CD4-positive, alpha-beta T cell treated with Interleukin-21 for 1 hour (primary cell): Measurements from ENCODE around the gene NSG1.

Experiments
- DNase-seq: peaks from one replicate; pipeline ENCODE4 v3.0.0-alpha.2; 2020

The NSG1 gene, protein sequence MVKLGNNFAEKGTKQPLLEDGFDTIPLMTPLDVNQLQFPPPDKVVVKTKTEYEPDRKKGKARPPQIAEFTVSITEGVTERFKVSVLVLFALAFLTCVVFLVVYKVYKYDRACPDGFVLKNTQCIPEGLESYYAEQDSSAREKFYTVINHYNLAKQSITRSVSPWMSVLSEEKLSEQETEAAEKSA

DNA sequence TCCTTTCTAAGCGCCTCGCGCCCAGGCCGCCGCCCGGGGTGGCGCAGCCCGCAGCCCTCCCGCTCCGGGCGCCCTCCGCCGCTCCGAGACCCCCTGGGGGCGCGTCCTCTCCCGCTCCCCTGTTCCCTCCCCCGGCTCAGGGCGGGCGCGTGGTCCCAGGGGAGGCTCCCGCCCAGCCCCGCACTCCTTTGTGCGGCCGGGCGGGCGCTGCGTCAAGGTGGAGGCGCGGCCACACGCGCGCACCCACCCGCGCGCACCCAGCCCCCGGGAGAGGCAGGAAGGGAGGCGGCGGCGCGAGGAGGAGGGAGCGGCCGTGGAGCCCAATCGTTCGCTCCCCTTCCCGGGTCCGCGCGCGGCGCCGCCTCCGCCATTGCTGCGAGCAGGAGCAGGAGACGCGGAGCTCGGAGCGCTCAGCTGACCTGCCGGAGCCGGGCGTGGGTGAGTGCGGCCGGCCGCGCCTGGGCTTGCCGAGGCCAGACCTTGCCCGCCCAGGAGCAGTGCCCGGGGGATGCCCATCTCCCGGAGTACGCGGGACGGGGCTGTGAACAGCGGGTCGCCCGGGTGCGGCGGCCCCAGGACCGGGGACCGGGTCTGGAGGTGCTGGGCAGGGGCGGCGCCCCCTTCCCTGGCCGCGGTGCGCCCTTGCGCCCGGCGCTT lies at the start of gene NSG1:
Gene NSG1, plus strand, starts transcription at position 367 of the 657 bp plus-strand sequence. CDS start 528 bp downstream, outside the sequence.
- DNase-seq, result peak; percentile 37

DNA sequence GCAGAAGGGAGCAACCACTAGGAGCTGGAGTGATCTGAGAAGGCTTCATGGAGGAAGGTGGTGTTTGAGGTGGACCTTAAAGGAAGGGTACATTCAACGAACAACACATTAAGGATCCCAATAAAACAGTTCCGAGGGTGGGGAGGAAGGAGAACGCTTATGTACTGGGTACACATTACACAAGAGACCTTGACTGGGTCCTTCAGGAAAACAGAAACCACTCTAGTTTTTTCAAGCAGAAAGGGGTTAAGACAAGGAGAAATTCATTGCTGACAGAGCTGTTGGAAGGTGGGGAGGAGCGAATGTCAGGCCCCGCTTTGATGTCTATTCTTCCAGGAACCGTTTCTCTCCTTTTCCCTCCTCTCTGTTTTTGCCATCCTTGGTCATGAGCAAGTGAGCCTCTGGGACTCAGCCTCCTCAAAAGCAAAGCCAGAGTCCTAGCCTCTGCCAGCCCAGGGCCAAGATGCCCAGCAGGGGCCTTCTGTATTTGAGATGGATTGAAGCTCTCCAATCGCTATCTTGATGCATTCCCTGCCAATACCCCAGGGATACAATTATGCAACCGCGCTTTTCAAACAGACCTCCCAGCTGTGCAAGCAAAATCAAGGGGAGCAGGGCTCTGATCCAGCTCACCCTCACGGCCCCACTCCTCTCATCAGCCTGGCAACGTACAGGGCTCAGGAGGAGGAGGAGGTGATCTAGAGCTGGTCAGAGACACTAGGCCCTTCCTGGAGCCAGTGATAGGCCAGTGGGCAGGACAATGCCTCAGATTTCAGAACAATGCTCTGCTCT lies 48.5 kb upstream of the NSG1 start:
- no peak for DNase-seq

DNA sequence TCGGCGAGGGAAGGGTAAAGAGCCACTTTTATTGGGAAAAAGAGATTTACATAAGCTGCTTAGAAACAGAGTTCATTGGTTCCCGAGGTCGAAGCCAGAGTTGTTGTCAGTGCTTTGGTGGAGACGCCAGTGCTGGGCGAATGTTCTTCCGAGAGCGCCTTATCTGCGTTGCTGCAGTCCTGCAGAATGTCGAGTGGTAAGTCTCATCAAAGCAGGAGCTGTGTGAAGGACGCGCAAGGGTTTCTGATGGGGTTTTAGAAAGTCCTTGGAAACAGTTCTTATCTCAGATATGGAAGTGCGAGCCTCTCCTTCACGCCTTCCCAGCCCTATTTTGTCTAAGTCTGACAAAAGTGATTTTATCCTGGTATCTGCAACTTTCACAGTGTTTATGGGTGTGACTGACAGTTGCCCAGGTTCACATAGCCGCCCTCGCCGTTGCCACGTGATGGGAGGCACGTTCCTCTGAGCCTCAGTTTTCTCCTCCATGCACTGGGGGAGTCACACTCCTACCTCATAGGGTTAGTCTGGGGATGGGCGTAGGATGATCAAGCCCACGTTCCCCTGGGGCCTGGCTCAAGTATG lies 47.3 kb upstream of the NSG1 start:
- no peak for DNase-seq

DNA sequence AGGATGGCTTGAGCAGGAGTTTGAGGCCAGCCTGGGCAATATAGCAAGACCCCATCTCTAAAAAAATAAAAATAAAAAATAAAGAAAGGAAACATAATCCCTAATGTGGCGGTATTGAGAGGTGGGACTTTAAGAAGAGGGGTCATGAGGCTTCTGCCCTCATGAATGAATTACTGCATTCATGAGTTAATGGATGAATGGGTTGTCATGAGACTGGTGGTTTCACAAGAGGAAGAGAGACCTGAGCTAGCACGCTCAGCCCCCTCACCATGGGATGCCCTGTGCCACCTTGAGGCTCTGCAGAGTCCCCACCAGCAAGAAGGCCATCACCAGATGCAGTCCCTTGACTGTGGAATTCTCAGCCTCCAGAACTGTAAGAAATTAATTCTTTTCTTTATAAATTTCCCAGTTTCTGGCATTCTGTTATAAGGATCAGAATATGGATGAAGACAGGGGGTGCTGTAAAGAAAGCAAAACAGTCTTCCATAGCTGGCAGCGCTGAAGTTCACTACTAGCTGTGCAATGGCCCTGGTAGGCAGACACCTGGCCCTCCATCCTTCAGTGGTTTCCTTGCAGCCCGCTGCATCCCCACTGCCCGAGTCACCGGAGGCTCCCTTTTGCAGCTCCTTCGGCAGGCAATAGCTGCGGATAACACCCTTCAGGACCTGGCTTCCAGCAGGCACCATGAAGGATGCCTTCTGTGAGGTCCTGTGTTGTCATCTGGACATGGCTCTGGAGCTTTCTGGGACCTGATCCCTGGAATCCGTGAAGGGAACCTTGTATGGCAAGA lies 44.8 kb upstream of the NSG1 start:
- DNase-seq, result no peak

DNA sequence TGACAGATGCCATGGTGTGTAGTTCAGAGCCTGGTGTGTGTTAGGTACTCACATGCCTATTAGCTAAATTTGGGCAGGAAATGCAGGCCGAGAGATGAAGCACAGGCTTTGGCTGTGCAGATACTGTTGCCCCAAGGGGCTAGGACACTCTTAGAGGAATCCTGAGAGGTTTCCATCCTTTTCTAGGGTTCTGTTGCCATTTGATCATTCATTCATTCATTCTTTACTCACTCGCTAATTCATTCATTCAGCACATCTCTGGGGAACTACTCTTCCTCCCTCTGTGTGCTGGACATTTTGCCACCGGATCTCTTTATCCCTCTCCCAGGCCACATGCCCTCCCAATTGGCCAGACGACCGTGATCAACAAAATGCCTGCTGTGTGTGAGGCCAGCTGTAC lies 43.9 kb upstream of the NSG1 start:
- no peak for DNase-seq

DNA sequence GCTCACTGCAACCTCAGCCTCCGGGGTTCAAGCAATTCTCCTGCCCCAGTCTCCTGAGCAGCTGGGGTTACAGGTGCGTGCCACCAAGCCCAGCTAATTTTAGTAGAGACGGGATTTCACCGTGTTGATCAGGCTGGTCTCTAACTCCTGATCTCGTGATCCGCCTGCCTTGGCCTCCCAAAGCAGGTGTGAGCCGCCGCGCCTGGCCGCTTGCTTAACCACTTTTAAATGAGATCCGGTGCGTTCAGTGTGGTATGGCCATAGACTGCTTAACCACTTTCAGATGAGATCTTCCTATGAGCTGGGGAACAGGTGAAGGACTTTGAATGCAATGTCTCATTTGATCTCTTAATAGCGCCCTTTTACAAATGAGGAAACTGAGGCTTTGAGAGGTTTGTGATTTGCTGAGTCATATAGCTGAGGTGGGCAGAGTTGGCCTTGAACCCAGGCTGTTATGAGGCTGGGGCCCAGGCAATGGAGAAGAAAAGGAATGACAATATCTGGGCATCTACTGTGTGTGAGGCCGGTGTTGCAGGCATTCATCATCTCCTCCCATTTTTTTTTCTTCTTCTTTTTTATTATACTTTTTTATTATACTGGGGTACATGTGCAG lies 41.9 kb upstream of the NSG1 start:
- DNase-seq, result no peak

DNA sequence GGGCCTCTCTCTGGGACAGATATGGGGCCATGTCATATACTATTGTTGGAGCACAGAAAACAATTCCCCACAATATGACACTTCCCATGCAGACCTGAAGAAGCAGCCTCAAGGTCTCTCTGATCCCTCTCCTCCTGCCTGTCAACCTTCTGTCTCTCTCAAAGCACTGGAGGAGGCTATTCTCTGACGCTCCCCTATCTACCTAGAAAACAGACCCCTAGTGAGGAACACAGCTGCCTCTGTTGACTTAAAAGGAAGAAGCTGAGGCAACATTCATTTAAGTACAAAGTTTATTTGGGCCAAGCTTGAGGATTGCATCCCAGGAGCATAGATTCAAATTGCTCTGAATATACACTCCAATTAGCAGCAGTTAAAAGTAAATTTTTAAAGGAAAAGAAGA lies 39.3 kb upstream of the NSG1 start:
- DNase-seq, result no peak

DNA sequence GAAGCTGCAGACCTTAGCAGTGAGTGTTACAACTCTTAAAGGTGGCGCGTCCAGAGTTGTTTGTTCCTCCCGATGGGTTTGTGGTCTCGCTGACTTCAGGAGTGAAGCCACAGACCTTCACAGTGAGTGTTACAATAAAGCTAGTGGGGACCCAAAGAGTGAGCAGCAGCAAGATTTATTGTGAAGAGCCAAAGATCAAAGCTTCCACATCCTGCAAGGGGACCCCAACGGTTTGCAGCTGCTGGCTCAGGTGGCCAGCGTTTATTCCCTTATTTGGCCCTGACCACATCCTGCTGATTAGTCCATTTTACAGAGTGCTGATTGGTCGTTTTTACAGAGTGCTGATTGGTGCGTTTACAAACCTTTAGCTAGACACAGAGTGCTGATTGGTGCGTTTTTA lies 38.3 kb upstream of the NSG1 start:
- DNase-seq, result peak; percentile 61

DNA sequence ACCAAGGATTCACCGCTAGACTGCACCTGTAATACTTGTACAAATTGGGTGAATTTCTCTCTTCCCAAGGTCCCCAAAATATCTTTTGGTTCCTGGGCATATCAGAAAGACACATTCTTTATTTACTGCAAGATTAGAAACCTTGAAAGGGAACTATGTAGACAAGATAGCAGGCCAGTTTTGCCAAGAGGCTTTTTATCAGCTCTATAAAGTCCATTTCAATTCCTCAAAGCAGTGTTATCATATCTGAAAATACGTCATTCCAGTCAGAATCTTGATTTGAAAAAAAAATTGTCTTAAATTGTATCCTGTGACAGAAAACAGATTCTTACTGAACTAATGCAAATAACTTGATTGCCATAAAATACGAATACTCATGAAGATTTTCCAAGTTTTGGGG lies 37.0 kb upstream of the NSG1 start:
- DNase-seq, result no peak

DNA sequence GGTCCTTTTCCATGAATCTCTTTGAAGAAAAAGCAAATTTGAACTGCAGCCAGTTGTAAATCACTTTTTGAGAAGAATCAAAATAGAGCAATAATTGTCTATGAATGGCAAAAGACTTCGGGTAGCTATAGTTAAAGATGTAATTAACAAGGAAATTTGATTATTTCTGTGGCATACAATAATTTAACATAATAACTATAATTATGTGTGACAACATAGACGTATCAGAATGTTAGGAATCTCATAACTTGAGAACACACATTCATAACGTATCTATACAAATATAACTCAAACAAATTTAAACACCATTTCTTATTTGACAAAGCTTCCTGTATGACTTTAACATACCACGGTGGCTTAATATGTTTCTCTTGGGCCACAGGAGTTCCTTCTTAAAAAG lies 36.0 kb upstream of the NSG1 start:
- DNase-seq, result no peak

DNA sequence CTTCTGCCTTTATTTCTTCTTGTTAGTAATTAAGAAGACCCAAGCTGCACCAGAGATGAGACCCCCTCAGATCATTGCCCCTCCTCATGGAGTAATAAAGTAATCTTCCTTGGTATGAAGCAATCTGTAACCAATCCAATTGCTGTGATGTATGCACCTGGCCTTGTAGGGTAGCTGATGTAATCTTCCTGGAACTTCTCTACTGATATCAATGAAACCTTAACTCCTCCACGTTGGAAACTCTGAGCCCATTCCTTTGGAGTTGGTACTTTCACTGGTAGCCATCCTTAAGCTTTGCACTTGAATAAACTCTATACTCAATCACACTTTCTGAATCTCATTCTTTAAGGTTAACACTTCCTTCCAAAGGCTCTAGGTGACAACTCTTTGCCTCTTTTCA lies 31.6 kb upstream of the NSG1 start:
- DNase-seq, result no peak

DNA sequence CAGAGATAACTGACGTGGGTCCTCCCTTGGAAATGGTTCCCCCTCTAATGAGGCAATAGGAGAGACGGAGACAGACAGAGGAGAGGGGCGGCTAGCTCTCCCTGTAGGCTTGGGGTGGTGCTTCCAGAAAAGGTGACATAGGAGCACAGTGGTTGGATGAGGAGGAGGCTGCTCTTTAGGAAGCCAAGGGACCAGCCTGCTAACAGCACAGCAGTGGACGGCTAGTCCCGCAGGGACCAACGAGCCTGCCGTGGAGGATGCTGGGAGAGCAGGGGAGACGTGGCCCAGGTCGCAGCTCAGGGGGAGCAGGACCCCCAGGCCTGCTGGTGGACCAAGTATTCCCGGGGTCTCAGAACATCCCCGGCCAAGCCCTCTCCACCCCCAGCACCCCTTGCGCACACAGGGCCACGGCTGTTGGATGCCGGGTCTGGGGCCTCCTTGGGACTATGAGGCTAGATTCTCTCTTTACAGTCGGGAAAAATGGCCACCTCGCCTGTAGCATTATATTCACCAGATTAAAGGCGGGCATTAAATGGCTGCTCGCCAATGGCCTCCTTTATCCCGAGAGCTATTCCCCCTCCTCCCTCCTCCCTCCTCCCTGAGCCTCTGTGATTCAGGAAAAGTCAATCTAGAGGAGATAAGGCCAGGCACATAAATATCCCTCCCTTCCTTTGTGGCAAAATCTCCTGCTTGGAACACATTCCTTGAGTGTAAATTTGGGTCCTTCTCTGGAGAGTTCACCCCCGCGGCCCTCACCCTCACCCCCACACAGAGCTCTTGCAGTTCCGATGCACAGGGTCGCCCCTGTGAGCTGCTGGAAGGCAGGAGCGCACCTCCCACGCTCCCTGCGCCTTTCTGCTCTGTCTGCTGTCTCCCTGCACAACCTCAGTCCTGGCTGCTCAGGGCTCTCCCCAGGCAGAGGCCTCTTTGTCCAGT lies 30.5 kb upstream of the NSG1 start:
- no peak for DNase-seq

DNA sequence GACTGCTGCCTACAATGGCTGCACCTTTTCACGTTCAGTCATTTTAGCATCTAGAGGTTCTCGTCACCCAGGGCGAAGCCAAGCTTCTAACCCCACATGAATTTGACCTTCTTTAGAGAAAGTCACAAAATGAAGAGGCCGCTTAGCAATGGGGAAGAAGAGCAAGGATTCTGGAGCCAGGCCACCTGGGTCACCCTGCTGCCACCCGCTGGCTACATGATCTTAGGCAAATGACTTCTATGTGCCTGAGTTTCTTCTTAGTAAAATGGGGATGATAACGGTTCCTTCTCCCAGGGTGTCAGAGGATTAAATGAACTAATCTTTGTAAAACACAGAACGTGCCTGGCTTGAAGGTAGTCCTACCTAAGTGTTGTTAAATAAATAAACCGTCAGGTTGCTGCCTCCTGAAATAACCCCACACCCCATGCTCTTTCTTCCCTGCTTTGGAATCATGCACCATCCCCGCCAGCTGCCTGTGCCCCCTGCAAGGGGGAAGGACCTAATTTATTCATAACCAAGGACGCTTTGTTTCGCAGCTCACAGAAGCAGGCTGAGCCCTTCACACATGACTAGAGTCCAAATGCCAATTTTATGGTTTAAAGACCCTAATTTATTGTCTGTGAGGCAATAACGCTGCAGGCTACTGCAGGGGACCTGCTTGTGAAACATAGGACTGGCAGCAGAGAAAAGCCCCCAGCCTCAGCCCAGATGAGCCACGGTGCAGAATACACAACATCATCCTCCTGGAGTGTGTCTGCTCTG lies 28.6 kb upstream of the NSG1 start:
- no peak for DNase-seq

DNA sequence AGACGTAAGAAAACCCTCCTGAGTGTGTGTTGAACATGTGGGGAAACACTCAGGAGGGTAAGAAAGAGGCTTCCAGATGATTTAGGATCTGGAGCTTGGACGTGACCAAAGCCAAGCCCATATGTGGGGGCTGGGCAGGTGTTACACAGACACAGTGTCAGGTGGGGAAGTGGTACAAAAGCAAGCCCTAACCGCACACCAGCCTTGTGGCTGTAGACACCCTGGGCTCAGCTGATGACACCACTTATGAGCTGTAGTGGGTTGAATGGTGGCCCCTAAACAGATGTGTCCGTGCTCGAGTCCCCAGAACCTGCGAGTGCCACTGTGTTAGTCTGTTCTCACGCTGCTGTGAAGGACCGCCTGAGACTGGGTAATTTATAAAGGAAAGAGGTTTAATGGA lies 25.0 kb upstream of the NSG1 start:
- no peak for DNase-seq

DNA sequence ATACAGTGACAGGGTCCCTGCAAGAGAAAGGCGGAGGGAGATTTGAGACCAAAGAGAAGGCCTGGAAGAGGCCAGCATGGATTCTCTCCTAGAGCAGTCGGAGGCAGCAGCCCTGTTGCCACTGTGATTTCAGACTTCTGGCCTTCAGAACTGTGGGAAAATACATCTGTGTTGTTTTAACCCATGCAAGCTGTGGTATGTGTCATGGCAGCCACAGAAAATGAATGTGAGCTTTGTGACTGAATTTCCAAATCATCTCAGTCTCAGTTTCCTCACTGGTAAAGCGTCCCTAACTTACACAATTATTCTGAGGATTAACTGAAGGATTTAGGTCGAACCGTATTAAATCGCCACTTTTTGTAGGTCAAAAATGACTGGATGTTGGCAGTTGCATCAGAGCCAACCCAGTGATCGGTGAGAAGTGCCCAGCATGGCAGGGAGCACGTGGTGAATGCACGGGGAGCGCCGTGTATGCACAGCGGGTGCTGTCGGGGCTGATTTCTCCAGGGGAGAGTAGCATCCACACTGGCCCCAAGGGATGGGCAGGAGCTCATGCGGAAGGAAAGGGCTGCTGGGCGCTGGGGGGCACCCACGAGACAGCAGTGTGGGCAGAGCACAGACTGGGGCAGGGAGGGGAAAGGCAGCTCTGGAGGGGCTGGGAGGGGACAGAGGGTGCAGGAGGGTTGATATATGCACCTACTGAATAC lies 23.8 kb upstream of the NSG1 start:
- DNase-seq, result no peak

DNA sequence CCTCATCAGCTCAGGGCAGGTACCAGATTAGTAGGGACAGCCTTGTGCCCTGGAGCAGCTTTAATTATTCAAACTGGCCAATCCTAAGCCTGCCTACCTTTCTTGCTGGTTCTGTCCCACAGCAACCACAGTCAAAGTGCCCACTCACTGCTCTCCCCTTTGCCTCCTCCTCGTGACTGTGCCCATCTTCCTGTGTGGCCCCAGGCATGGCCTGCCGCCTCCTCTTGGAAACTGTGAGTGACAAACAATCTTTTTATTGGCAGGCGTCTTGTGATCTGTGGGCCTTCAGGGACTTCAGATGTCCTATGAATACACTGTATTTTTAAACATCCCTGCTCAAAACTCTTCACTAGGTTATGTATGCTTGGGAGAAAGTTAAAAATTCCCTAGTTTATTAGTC lies 22.8 kb upstream of the NSG1 start:
- DNase-seq, result no peak

DNA sequence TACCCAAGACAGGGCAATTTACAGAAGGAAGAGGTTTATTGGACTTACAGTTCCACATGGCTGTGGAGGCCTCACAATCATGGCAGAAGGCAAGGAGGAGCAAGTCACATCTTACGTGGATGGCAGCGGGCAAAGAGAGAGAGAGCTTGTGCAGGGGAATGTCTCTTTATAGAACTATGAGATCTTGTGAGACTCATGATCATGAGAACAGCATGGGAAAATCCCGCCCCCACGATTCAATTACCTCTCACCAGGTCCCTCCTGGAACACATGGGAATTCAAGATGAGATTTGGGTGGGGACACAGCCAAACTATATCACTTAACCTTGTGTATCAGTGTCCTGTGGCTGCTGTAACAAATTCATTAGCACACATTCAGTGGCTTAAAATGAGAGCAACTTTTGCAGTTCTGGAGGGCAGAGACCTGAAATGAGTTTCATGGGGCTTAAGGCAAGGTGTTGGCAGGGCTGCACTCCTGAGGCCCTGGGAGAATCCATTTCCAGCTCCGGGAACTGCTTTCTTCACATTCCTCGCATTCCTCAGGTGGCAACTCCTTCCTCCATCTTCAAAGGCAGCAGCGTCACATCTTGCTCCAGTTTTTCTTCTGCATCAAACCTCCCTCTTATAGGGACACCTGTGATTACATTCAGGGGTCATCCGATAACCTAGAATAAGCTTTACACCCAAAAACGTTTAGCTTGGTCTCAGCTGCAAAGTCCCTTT lies 22.3 kb upstream of the NSG1 start:
- no peak for DNase-seq

DNA sequence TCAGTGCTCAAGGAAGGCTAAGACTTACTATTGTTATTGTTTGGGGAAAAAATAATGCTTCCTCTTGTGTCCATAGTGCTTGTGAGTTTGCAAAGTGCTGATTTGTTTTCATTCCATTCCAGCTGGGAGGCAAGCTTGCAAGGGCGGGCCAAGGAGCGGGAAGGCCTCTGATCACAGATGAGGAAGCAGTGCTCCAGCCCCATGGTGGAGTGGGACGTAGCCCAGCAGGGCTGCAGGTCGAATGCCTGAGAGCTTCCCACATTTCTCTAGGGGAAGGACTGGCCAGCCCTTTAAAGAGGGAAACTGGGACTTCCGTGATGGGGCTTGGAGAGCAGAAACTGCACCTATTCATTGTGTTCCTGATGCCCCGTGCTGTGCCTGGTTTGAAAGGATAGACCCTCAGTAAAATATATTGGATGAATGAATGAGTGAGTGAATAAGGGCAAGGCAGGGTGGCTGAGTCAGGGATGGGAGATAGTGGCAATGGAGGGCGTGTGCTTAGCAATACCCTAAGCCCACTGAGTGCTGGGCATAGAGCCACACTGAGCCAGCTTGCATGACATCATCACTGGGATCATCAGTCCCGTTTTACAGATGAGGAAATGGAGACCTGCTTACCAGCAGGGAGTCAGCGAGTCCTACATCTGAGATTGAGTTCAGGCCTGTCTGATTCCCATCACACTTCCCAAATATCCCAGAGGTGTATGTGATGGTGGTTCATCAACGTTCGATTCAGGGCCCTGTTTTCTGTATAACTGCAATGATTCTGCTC lies 17.9 kb upstream of the NSG1 start:
- no peak for DNase-seq
